Measurements from ENCODE around the gene ATP10B.
"Not testable (repeated sequence)": the region's sequence is repeated elsewhere in the genome, so short reads cannot be mapped to it uniquely, and the experiment has no call there.

GRCh38 chr5:160873560-160874200 lies 21.7 kb upstream of the ATP10B start:
- not testable (repeated sequence) for TF ChIP-seq YY1 (IDR thresholded peaks at IDR 0.05; ENCODE audit: insufficient read depth, insufficient read length); SUZ12 (IDR thresholded peaks at IDR 0.05; ENCODE audit: extremely low read depth, insufficient read depth, insufficient read length)
